Endodermal cell (in vitro differentiated cells): ENCODE results near the gene RAI14. TPM values are rescaled to one million over a fixed set of nuclear protein-coding genes. Genes with fewer than 3 reads are reported as not detected.

ENCODE experiments used
- DNase-seq: peaks from one replicate; pipeline ENCODE4 v3.0.0-alpha.2; 2017
- H3K27ac ChIP-seq: 2 replicates; pipeline ENCODE4 v1.5.1; 2013; ENCODE audit warnings: mild to moderate bottlenecking, low read depth, low read length, moderate library complexity
- H3K27me3 ChIP-seq: 2 replicates; pipeline ENCODE4 v1.6.1; 2013; ENCODE audit warnings: mild to moderate bottlenecking, low read length, moderate library complexity; ENCODE audit not compliant: insufficient read depth, control insufficient read depth, poor library complexity, severe bottlenecking
- H3K36me3 ChIP-seq: 2 replicates; pipeline ENCODE4 v1.7.0; 2013; ENCODE audit warnings: mild to moderate bottlenecking, low read length, moderate library complexity; ENCODE audit not compliant: control insufficient read depth, insufficient read depth
- H3K4me1 ChIP-seq: one replicate; pipeline ENCODE4 v1.7.0; 2013; ENCODE audit warnings: low read length; ENCODE audit not compliant: control insufficient read depth, insufficient read depth
- H3K4me3 ChIP-seq: 2 replicates; pipeline ENCODE4 v1.5.1; 2013; ENCODE audit warnings: mild to moderate bottlenecking, low read length, moderate library complexity
- H3K9ac ChIP-seq: 2 replicates; pipeline ENCODE4 v1.6.1; 2013; ENCODE audit warnings: mild to moderate bottlenecking, low read length, moderate library complexity; ENCODE audit not compliant: poor library complexity, severe bottlenecking; ENCODE audit errors: extremely low read depth
- H3K9me3 ChIP-seq: 2 replicates; pipeline ENCODE4 v1.6.1; 2013; ENCODE audit warnings: mild to moderate bottlenecking, low read length, moderate library complexity; ENCODE audit not compliant: control insufficient read depth
- H3K27ac Mint-ChIP-seq: 2 replicates; pipeline ENCODE4 v1.8.0; 2020; ENCODE audit warnings: mixed read lengths
- H3K27me3 Mint-ChIP-seq: 2 replicates; pipeline ENCODE4 v1.8.0; 2021; ENCODE audit warnings: mild to moderate bottlenecking, mixed read lengths; ENCODE audit not compliant: insufficient read depth
- H3K36me3 Mint-ChIP-seq: 2 replicates; pipeline ENCODE4 v1.8.0; 2020; ENCODE audit warnings: low read depth, mixed read lengths
- H3K4me1 Mint-ChIP-seq: 2 replicates; pipeline ENCODE4 v1.8.0; 2020; ENCODE audit warnings: mixed read lengths
- H3K4me3 Mint-ChIP-seq: 2 replicates; pipeline ENCODE4 v1.8.0; 2020; ENCODE audit warnings: mild to moderate bottlenecking, moderate library complexity, mixed read lengths
- H3K9me3 Mint-ChIP-seq: 2 replicates; pipeline ENCODE4 v1.8.0; 2020; ENCODE audit warnings: mild to moderate bottlenecking, mixed read lengths
- CTCF ChIP-seq: fragments of 200-600 bp; sonication (generic); conservative IDR thresholded peaks from 2 replicates; pipeline ENCODE4 v1.5.0; 2021; ENCODE audit warnings: antibody characterized with exemption, mild to moderate bottlenecking
- WGBS, 2 experiments: methylation state at CpG; one replicate each; pipeline versions ENCODE4 v1.1.5 to v1.1.7; 2013; ENCODE audit warnings: missing lambda C conversion rate in 2 of 2, mixed read lengths in 1 of 2; ENCODE audit not compliant: insufficient coverage in 1 of 2, insufficient read length in 1 of 2; 5-methylcytosine and 5-hydroxymethylcytosine counted together
- total RNA-seq, 2 donors: library from RNA; stranded (reverse); fragmentation: NEBNext Ultra II Directional in 1 of 2; extraction: Animal tissue kit (Norgen Biotek cat#: 25700) in 1 of 2; gene quantifications; 2 replicates in 1 of 2; 3 replicates in 1 of 2; pipeline ENCODE4 v1.2.1, GENCODE V29; 2021

The RAI14 gene
- total RNA-seq, 2 donors from 2014 or later, result 66.6 to 87.5 TPM

- H3K27me3 ChIP-seq, result no peaks in the 10 kb centered on the region
- peak overlapping the region; percentile 53 for H3K4me3 ChIP-seq
- H3K9ac ChIP-seq, result no peak overlapping the region
- Mint-ChIP-seq H3K9me3 (peaks cover 44% of the 10 kb centered on the region), H3K27ac (no peak overlapping the region), H3K4me1 (no peaks in the 10 kb centered on the region), H3K27me3 (no peaks in the 10 kb centered on the region), H3K36me3 (peaks cover 50% of the 10 kb centered on the region), H3K4me3 (no peak overlapping the region)
- 96 to 98% methylated on average over 5 to 6 of the region's 6 CpGs for WGBS, 2 experiments
- H3K9me3 ChIP-seq, result peaks cover 42% of the 10 kb centered on the region
- DNase-seq, result no peak
- peaks cover 6% of the 10 kb centered on the region for H3K36me3 ChIP-seq
- no peak overlapping the region for H3K27ac ChIP-seq
- TF ChIP-seq CTCF, result no peak
- H3K4me1 ChIP-seq, result no peaks in the 10 kb centered on the region
Observed at GRCh38 chr5:34787035-34787434, 130.9 kb downstream of the RAI14 start.

DNA sequence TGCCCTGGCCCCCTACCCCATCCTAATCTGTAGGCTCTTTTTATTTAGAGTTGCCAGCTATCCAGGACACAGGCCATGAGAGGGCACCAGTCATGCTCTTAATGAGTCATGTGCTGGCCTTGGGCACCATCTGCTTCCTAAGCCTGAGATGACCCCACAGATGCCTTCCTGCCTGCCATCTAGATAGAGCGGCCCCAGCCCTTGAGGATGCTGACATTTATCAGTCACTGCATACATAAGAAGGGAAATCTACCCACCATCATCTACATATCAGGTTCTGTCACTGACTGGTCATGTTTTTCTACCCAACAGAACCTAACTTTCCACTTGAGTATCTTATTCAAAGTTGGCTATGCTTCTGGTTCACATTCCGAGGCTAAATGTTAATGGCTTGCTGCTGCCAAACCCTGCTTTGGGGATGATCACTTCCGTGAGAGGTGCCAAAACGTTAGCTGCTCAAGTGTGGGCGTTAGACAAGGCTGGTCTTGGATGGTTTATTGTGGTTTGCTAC, 132.9 kb downstream of the RAI14 start:
- no peak for DNase-seq

DNA sequence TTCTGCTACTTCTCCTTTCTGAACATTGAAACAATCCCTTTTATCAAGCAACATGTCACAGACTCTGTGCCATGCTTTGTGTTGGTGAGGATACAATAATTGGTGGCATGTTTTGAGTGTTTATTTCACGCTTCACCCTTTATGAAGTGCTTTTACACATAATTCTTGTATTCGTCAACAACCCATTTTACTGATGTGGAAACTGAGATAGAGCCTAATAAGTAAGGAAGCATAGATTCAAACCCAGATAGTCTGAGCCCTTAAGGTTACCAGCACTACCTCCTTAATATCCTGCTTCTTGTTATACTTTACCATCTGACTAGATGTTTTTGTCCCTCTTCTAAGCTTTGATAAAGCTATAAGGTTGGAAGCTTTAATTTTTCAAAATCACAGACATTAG, 133.5 kb downstream of the RAI14 start:
- no peak overlapping the region for H3K4me3 ChIP-seq
- peaks cover 35% of the 10 kb centered on the region for H3K9me3 ChIP-seq
- no peaks in the 10 kb centered on the region for H3K4me1 ChIP-seq
- Mint-ChIP-seq H3K9me3 (peaks cover 28% of the 10 kb centered on the region), H3K4me3 (no peak overlapping the region), H3K27ac (no peak overlapping the region), H3K4me1 (no peaks in the 10 kb centered on the region), H3K27me3 (no peaks in the 10 kb centered on the region), H3K36me3 (peaks cover 28% of the 10 kb centered on the region)
- 92 to 100% methylated on average over 1 to 2 of the region's 2 CpGs for WGBS, 2 experiments
- H3K27me3 ChIP-seq, result no peaks in the 10 kb centered on the region
- H3K27ac ChIP-seq, result no peak overlapping the region
- H3K9ac ChIP-seq, result no peak overlapping the region
- no peak for DNase-seq
- H3K36me3 ChIP-seq, result peaks cover 6% of the 10 kb centered on the region
- TF ChIP-seq CTCF, result no peak

More for the DNA sequence above, 132.9 kb downstream of the RAI14 start:
- H3K4me3 Mint-ChIP-seq, result no peak overlapping the region
- no peaks in the 10 kb centered on the region for H3K4me1 Mint-ChIP-seq
- H3K27ac Mint-ChIP-seq, result no peak overlapping the region
- WGBS, 2 experiments, result 91 to 96% methylated on average over 4 to 5 of the region's 5 CpGs
- Histone ChIP-seq H3K4me1 (no peaks in the 10 kb centered on the region), H3K27ac (no peak overlapping the region), H3K4me3 (no peak overlapping the region), H3K9me3 (peaks cover 35% of the 10 kb centered on the region), H3K9ac (no peak overlapping the region), H3K27me3 (no peaks in the 10 kb centered on the region), H3K36me3 (peaks cover 6% of the 10 kb centered on the region)
- no peak for TF ChIP-seq CTCF
- H3K36me3 Mint-ChIP-seq, result peaks cover 31% of the 10 kb centered on the region
- no peaks in the 10 kb centered on the region for H3K27me3 Mint-ChIP-seq
- peaks cover 31% of the 10 kb centered on the region for H3K9me3 Mint-ChIP-seq
